CD8-positive, alpha-beta memory T cell (primary cell): Measurements from ENCODE around the gene AP5S1. TPM values are rescaled to one million over a fixed set of nuclear protein-coding genes. Genes with fewer than 3 reads are reported as not detected.
"Not testable (repeated sequence)": the region's sequence is repeated elsewhere in the genome, so short reads cannot be mapped to it uniquely, and the experiment has no call there.

Experiments used
- CTCF ChIA-PET: fragments of 350-600 bp; sonication (Branson Sonifier 250); formaldehyde crosslinking; loops from one replicate; lab custom pipeline; 2021; ENCODE audit warnings: antibody characterized with exemption; lab: Charles Lee
- POLR2A ChIA-PET: fragments of 350-600 bp; sonication (Branson Sonifier 250); formaldehyde crosslinking; loops from one replicate; lab custom pipeline; 2021; ENCODE audit warnings: antibody characterized with exemption; lab: Charles Lee
- DNase-seq, 5 donors: peaks; one replicate each; pipeline versions ENCODE4 v3.0.0 to v3.0.0-alpha.2; 2020 to 2022; ENCODE audit warnings: mixed read lengths in 1 of 5
- H3K27ac ChIP-seq: one replicate; pipeline ENCODE4 v1.7.0; 2013; ENCODE audit warnings: low read depth, mild to moderate bottlenecking, low read length, moderate library complexity
- H3K27me3 ChIP-seq: 2 replicates; pipeline ENCODE4 v1.7.0; 2013; ENCODE audit warnings: low read length, mild to moderate bottlenecking; ENCODE audit not compliant: insufficient read depth, poor library complexity, severe bottlenecking
- H3K36me3 ChIP-seq: 2 replicates; pipeline ENCODE4 v1.7.0; 2013; ENCODE audit warnings: mild to moderate bottlenecking, low read length, moderate library complexity; ENCODE audit not compliant: insufficient read depth
- H3K4me1 ChIP-seq: 2 replicates; pipeline ENCODE4 v1.7.0; 2013; ENCODE audit warnings: mild to moderate bottlenecking, low read length, moderate library complexity; ENCODE audit not compliant: insufficient read depth
- H3K4me3 ChIP-seq: 2 replicates; pipeline ENCODE4 v1.7.0; 2013; ENCODE audit warnings: mild to moderate bottlenecking, low read length
- H3K9me3 ChIP-seq: 2 replicates; pipeline ENCODE4 v1.7.0; 2013; ENCODE audit warnings: mild to moderate bottlenecking, low read length
- H3K27ac Mint-ChIP-seq, 8 donors: one replicate each; pipeline ENCODE4 v1.8.0; 2020 to 2021; ENCODE audit warnings: mixed read lengths in 8 of 8, mild to moderate bottlenecking in 6 of 8, inconsistent platforms in 3 of 8, moderate library complexity in 3 of 8
- H3K27me3 Mint-ChIP-seq, 2 donors: one replicate each; pipeline ENCODE4 v1.8.0; 2020 to 2021; ENCODE audit warnings: mixed read lengths in 2 of 2, mild to moderate bottlenecking in 1 of 2, moderate library complexity in 1 of 2
- H3K36me3 Mint-ChIP-seq, 3 donors: one replicate each; pipeline ENCODE4 v1.8.0; 2020 to 2021; ENCODE audit warnings: mixed read lengths in 3 of 3, inconsistent platforms in 1 of 3, mild to moderate bottlenecking in 1 of 3
- H3K4me1 Mint-ChIP-seq, 3 donors: one replicate each; pipeline ENCODE4 v1.8.0; 2020 to 2021; ENCODE audit warnings: mixed read lengths in 3 of 3, inconsistent platforms in 1 of 3, mild to moderate bottlenecking in 1 of 3
- H3K4me3 Mint-ChIP-seq, 7 donors: one replicate each; pipeline ENCODE4 v1.8.0; 2020 to 2021; ENCODE audit warnings: mixed read lengths in 7 of 7, mild to moderate bottlenecking in 6 of 7, moderate library complexity in 4 of 7, inconsistent platforms in 2 of 7
- H3K9me3 Mint-ChIP-seq, 5 donors: one replicate each; pipeline ENCODE4 v1.8.0; 2020 to 2022; ENCODE audit warnings: mixed read lengths in 5 of 5, mild to moderate bottlenecking in 3 of 5, moderate library complexity in 2 of 5, inconsistent platforms in 1 of 5
- polyA plus RNA-seq: library from polyadenylated mRNA; unstranded; fragments of 300-500 nt; fragmentation: Illumina TruSeq; gene quantifications from one replicate; pipeline ENCODE4 v1.2.3, GENCODE V29; 2021
- total RNA-seq, 2 experiments: library from RNA; stranded (reverse); gene quantifications; one replicate each; pipeline ENCODE4 v1.2.3, GENCODE V29; 2021

The AP5S1 gene
- total and polyA plus RNA-seq, 3 experiments from 2014 or later, result 14.0 to 18.4 (median 15.7) TPM

DNA sequence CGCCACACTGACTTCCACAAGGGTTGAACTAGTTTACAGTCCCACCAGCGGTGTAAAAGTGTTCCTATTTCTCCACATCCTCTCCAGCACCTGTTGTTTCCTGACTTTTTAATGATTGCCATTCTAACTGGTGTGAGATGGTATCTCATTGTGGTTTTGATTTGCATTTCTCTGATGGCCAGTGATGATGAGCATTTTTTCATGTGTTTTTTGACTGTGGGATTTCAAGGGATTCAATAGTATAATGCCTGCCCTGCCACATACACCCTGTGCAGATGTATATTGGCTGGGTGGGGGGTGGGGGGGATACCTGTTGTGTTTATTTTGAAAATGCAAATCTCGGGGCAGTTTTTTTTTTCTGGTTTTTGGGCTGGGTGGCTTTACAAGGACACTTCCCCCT, 26.2 kb upstream of the AP5S1 start:
- H3K9me3 ChIP-seq, H3K27me3 ChIP-seq, POLR2A ChIA-PET, H3K36me3 ChIP-seq, H3K9me3 Mint-ChIP-seq, H3K27ac ChIP-seq, H3K4me3 ChIP-seq, H3K27me3 Mint-ChIP-seq, DNase-seq: not testable (repeated sequence)
- H3K36me3 Mint-ChIP-seq, result peaks cover 12 to 32% (median 15%) of the 10 kb centered on the region in 3 donors
- CTCF ChIA-PET, result interaction anchor here (1.5 to 3.5 kb wide), 4 partner anchors 9 to 61 kb away, joined by 5 to 44 read pairs (median 18); partner anchors contain the start of genes AP5S1 and CENPB
- H3K4me3 Mint-ChIP-seq, result peak overlapping the region in 4 of 7 donors; percentile 8 to 41 (median 26)
- H3K4me1 Mint-ChIP-seq, result peaks cover 24 to 32% (median 30%) of the 10 kb centered on the region in 3 donors
- H3K4me1 ChIP-seq, result peaks cover 22% of the 10 kb centered on the region
- peak overlapping the region in 2 of 8 donors; percentile 40 to 57 for H3K27ac Mint-ChIP-seq

GRCh38 chr20:3794701-3795420, 25.5 kb upstream of the AP5S1 start:
- peak overlapping the region; percentile 94 to 99 (median 96) for H3K27ac Mint-ChIP-seq
- H3K36me3 Mint-ChIP-seq, result peaks cover 12 to 39% (median 19%) of the 10 kb centered on the region in 3 donors
- ChIA-PET CTCF (interaction anchor here (1.5 to 3.5 kb wide), 5 partner anchors 9 to 60 kb away, joined by 5 to 44 read pairs (median 10); partner anchors contain the start of genes AP5S1 and CENPB), POLR2A (interaction anchor here (1.5 to 2.1 kb wide), 3 partner anchors 16 to 27 kb away, joined by 6 to 20 read pairs (median 11); partner anchors contain the start of gene ADISSP)
- H3K4me1 ChIP-seq, result peaks cover 28% of the 10 kb centered on the region
- DNase-seq, result peak in 1 of 5 donors; percentile 42
- H3K27me3 ChIP-seq, result no peaks in the 10 kb centered on the region
- H3K4me1 Mint-ChIP-seq, result peaks cover 31 to 38% (median 37%) of the 10 kb centered on the region in 3 donors
- H3K27me3 Mint-ChIP-seq, result peaks cover 0 to 3% of the 10 kb centered on the region in 2 donors
- peak overlapping the region; percentile 92 for H3K4me3 ChIP-seq
- H3K36me3 ChIP-seq, result peaks cover 8% of the 10 kb centered on the region
- no peaks in the 10 kb centered on the region for H3K9me3 Mint-ChIP-seq
- peak overlapping the region; percentile 89 to 96 (median 93) for H3K4me3 Mint-ChIP-seq
- H3K9me3 ChIP-seq, result no peaks in the 10 kb centered on the region
- peak overlapping the region; percentile 89 for H3K27ac ChIP-seq

- ChIA-PET POLR2A (interaction anchor here (1.1 to 2.1 kb wide), 7 partner anchors 9 to 28 kb away, joined by 3 to 20 read pairs (median 9); partner anchors contain the start of genes ADISSP, AP5S1 and CENPB), CTCF (interaction anchor here (1.5 to 3.5 kb wide), 6 partner anchors 10 to 59 kb away, joined by 4 to 44 read pairs (median 9); partner anchors contain the start of genes AP5S1, CENPB and SPEF1)
- peak; percentile 81 to 92 (median 88) for DNase-seq
- H3K4me3 Mint-ChIP-seq, result peak within 1 kb of the TSS; percentile 94 to 100 (median 98)
- peak within 1 kb of the TSS; percentile 89 for H3K27ac ChIP-seq
- peaks cover 0 to 3% of the 10 kb centered on the region in 2 donors for H3K27me3 Mint-ChIP-seq
- no peaks in the 10 kb centered on the region for H3K9me3 Mint-ChIP-seq
- H3K4me3 ChIP-seq, result peak within 1 kb of the TSS; percentile 92
- H3K9me3 ChIP-seq, result no peaks in the 10 kb centered on the region
- peak within 1 kb of the TSS; percentile 94 to 99 (median 96) for H3K27ac Mint-ChIP-seq
- H3K4me1 Mint-ChIP-seq, result peaks cover 39 to 47% (median 45%) of the 10 kb centered on the region in 3 donors
- peaks cover 12 to 48% (median 19%) of the 10 kb centered on the region in 3 donors for H3K36me3 Mint-ChIP-seq
- H3K4me1 ChIP-seq, result peaks cover 38% of the 10 kb centered on the region
- no peaks in the 10 kb centered on the region for H3K27me3 ChIP-seq
- peaks cover 18% of the 10 kb centered on the region for H3K36me3 ChIP-seq
Measured at GRCh38 chr20:3795511-3796468, 24.6 kb upstream of the AP5S1 start, which contains the start of gene CDC25B. Gene CDC25B (plus strand): TSS chr20:3796310. CDS start chr20:3796532, 222 bp downstream.

- ChIA-PET CTCF (interaction anchor here (1.5 to 3.5 kb wide), 5 partner anchors 11 to 24 kb away, joined by 4 to 44 read pairs (median 10); partner anchors contain the start of genes AP5S1, CENPB and SPEF1), POLR2A (interaction anchor here (1.1 to 2.1 kb wide), 7 partner anchors 10 to 29 kb away, joined by 3 to 20 read pairs (median 9); partner anchors contain the start of genes ADISSP, AP5S1 and CENPB)
- DNase-seq, result peak in 1 of 5 donors; percentile 40
- peaks cover 12 to 57% (median 19%) of the 10 kb centered on the region in 3 donors for H3K36me3 Mint-ChIP-seq
- Histone ChIP-seq H3K27me3 (no peaks in the 10 kb centered on the region), H3K4me1 (peaks cover 46% of the 10 kb centered on the region), H3K9me3 (no peaks in the 10 kb centered on the region), H3K27ac (peak overlapping the region; percentile 60), H3K4me3 (peak overlapping the region; percentile 88), H3K36me3 (peaks cover 26% of the 10 kb centered on the region)
- H3K4me1 Mint-ChIP-seq, result peaks cover 41 to 55% (median 52%) of the 10 kb centered on the region in 3 donors
- peak overlapping the region; percentile 94 to 100 (median 98) for H3K4me3 Mint-ChIP-seq
- no peaks in the 10 kb centered on the region for H3K9me3 Mint-ChIP-seq
- peak overlapping the region; percentile 87 to 99 (median 94) for H3K27ac Mint-ChIP-seq
- peaks cover 0 to 3% of the 10 kb centered on the region in 2 donors for H3K27me3 Mint-ChIP-seq
Measured at GRCh38 chr20:3796477-3797225, 23.7 kb upstream of the AP5S1 start.

GRCh38 chr20:3797226-3797545, 23.2 kb upstream of the AP5S1 start:
- Histone ChIP-seq H3K36me3 (peaks cover 32% of the 10 kb centered on the region), H3K27ac (peak overlapping the region; percentile 60), H3K27me3 (no peaks in the 10 kb centered on the region), H3K4me1 (peaks cover 52% of the 10 kb centered on the region), H3K9me3 (no peaks in the 10 kb centered on the region), H3K4me3 (peak overlapping the region; percentile 88)
- H3K9me3 Mint-ChIP-seq, result no peaks in the 10 kb centered on the region
- H3K36me3 Mint-ChIP-seq, result peaks cover 12 to 62% (median 19%) of the 10 kb centered on the region in 3 donors
- H3K27me3 Mint-ChIP-seq, result peaks cover 0 to 3% of the 10 kb centered on the region in 2 donors
- peak in 1 of 5 donors; percentile 26 for DNase-seq
- peak overlapping the region; percentile 87 to 99 (median 93) for H3K27ac Mint-ChIP-seq
- H3K4me3 Mint-ChIP-seq, result peak overlapping the region; percentile 94 to 100 (median 98)
- ChIA-PET POLR2A (interaction anchor here (1.1 to 2.0 kb wide), 2 partner anchors 22 to 23 kb away, joined by 3 to 10 read pairs; partner anchors contain the start of gene AP5S1), CTCF (interaction anchor here (3.5 kb wide), 1 partner anchor 23 kb away, joined by 44 read pairs; the partner anchor contains the start of gene AP5S1)
- H3K4me1 Mint-ChIP-seq, result peaks cover 41 to 60% (median 52%) of the 10 kb centered on the region in 3 donors

- Mint-ChIP-seq H3K27ac (peak overlapping the region; percentile 87 to 99 (median 93)), H3K36me3 (peaks cover 17 to 68% (median 24%) of the 10 kb centered on the region in 3 donors), H3K4me3 (peak overlapping the region; percentile 94 to 100 (median 98)), H3K27me3 (peaks cover 0 to 3% of the 10 kb centered on the region in 2 donors), H3K4me1 (peaks cover 46 to 66% (median 58%) of the 10 kb centered on the region in 3 donors), H3K9me3 (no peaks in the 10 kb centered on the region)
- H3K36me3 ChIP-seq, result peaks cover 38% of the 10 kb centered on the region
- H3K9me3 ChIP-seq, result no peaks in the 10 kb centered on the region
- H3K27ac ChIP-seq, result peak overlapping the region; percentile 60
- H3K4me3 ChIP-seq, result peak overlapping the region; percentile 88
- CTCF ChIA-PET, result interaction anchor here (3.5 kb wide), 1 partner anchor 22 kb away, joined by 44 read pairs; the partner anchor contains the start of gene AP5S1
- POLR2A ChIA-PET, result interaction anchor here (0.6 to 1.0 kb wide), 2 partner anchors 10 to 11 kb away, joined by 3 to 4 read pairs; partner anchors contain the start of gene CENPB
- peak in 3 of 5 donors; percentile 45 to 66 (median 62) for DNase-seq
- peaks cover 58% of the 10 kb centered on the region for H3K4me1 ChIP-seq
- no peaks in the 10 kb centered on the region for H3K27me3 ChIP-seq
Measured at GRCh38 chr20:3797592-3798372, 22.6 kb upstream of the AP5S1 start.
